GM23248 (cell line): ENCODE data around the gene ALDH16A1. TPM values are rescaled to one million over a fixed set of nuclear protein-coding genes. Genes with fewer than 3 reads are reported as not detected.

Experiments
- DNase-seq: peaks from one replicate; pipeline ENCODE4 v3.0.0-alpha.2; 2015
- H2AFZ ChIP-seq: fragments of 200-600 bp; sonication (generic); 2 replicates; pipeline ENCODE4 v1.6.1; 2016; ENCODE audit warnings: antibody characterized with exemption
- H3F3A ChIP-seq: fragments of 200-600 bp; sonication (generic); 2 replicates; pipeline ENCODE4 v1.6.1; 2016; ENCODE audit warnings: mild to moderate bottlenecking, antibody characterized with exemption, mixed run types; ENCODE audit not compliant: insufficient read depth
- H3K27ac ChIP-seq: fragments of 200-600 bp; sonication (generic); 2 replicates; pipeline ENCODE4 v1.5.1; 2016; ENCODE audit warnings: mild to moderate bottlenecking
- H3K27me3 ChIP-seq: fragments of 200-600 bp; sonication (generic); replicated peaks from 2 replicates; pipeline ENCODE4 v1.6.1; 2016; ENCODE audit warnings: mild to moderate bottlenecking; ENCODE audit not compliant: insufficient read depth
- H3K36me3 ChIP-seq: fragments of 200-600 bp; sonication (generic); 2 replicates; pipeline ENCODE4 v1.6.1; 2016; ENCODE audit warnings: low read depth, mild to moderate bottlenecking
- H3K4me1 ChIP-seq: fragments of 200-600 bp; sonication (generic); 2 replicates; pipeline ENCODE4 v1.6.1; 2016; ENCODE audit warnings: mild to moderate bottlenecking; ENCODE audit not compliant: insufficient read depth
- H3K4me2 ChIP-seq: fragments of 200-600 bp; sonication (generic); one replicate; pipeline ENCODE4 v1.6.1; 2016; ENCODE audit warnings: mild to moderate bottlenecking; ENCODE audit not compliant: unreplicated experiment
- H3K4me3 ChIP-seq: fragments of 200-600 bp; sonication (generic); 2 replicates; pipeline ENCODE4 v1.5.1; 2016; ENCODE audit warnings: mild to moderate bottlenecking
- H3K79me2 ChIP-seq: fragments of 200-600 bp; sonication (generic); 2 replicates; pipeline ENCODE4 v1.6.1; 2016; ENCODE audit warnings: mild to moderate bottlenecking; ENCODE audit not compliant: insufficient read depth
- H3K9ac ChIP-seq: fragments of 200-600 bp; sonication (generic); 2 replicates; pipeline ENCODE4 v1.6.1; 2016; ENCODE audit warnings: mild to moderate bottlenecking
- H3K9me2 ChIP-seq: fragments of 200-600 bp; sonication (generic); 2 replicates; pipeline ENCODE4 v1.6.1; 2016; ENCODE audit warnings: mixed run types, mild to moderate bottlenecking, moderate library complexity; ENCODE audit not compliant: insufficient read depth
- H3K9me3 ChIP-seq: fragments of 200-600 bp; sonication (generic); one replicate; pipeline ENCODE4 v1.6.1; 2017; ENCODE audit warnings: low read depth
- H4K20me1 ChIP-seq: fragments of 200-600 bp; sonication (generic); 2 replicates; pipeline ENCODE4 v1.6.0; 2016; ENCODE audit not compliant: insufficient read depth
- EZH2 ChIP-seq: fragments of 200-600 bp; sonication (generic); IDR thresholded peaks from 2 replicates; pipeline ENCODE4 v1.6.1; 2018; ENCODE audit warnings: antibody characterized with exemption, mild to moderate bottlenecking; ENCODE audit not compliant: insufficient read depth, poor library complexity, severe bottlenecking
- EZH2phosphoT487 ChIP-seq: fragments of 200-600 bp; sonication (generic); IDR thresholded peaks from 2 replicates; pipeline ENCODE4 v1.6.1; 2018; ENCODE audit warnings: antibody characterized with exemption, moderate library complexity, mild to moderate bottlenecking, low read depth; ENCODE audit not compliant: insufficient read depth
- WGBS, 2 experiments: methylation state at CpG; one replicate each; pipeline ENCODE4 v1.1.6; 2015 to 2017; ENCODE audit warnings: low lambda C conversion rate in 2 of 2, low coverage in 1 of 2; ENCODE audit errors: missing lambda C conversion rate in 2 of 2; 5-methylcytosine and 5-hydroxymethylcytosine counted together
- in situ Hi-C: fragments of 300-500 bp; cut with MboI; formaldehyde crosslinking; loops from 2 replicates; pipeline ENCODE4 v1.15.0; 2020
- polyA plus RNA-seq: library from polyadenylated mRNA; unstranded; fragments of >200 nt; fragmentation: Nextera tagmentation; extraction: Ambion mirVana; gene quantifications from 2 replicates; pipeline ENCODE4 v1.2.1, GENCODE V29; 2016
- total RNA-seq: library from RNA; depleted of rRNA; stranded (reverse); fragments of >200 nt; shearing (Covaris generic); gene quantifications from 2 replicates; pipeline ENCODE4 v1.2.3, GENCODE V29; 2014

The ALDH16A1 gene
- total and polyA plus RNA-seq, 2 experiments from 2014 or later: 9.4 to 30.4 TPM

- in situ Hi-C loops: no loop called here
- Histone ChIP-seq H3K27me3 (peaks cover 41% of the 10 kb centered on the region), H3K9me3 (no peaks in the 10 kb centered on the region), H3K36me3 (no peaks in the 10 kb centered on the region), H3K4me1 (0 out of 2 replicates have a peak, but pooled peaks cover 5% of the 10 kb centered on the region), H3F3A (no peaks in the 10 kb centered on the region), H3K9ac (no peak overlapping the region), H3K9me2 (no peaks in the 10 kb centered on the region), H3K27ac (no peak overlapping the region), H3K4me2 (no peak overlapping the region), H3K79me2 (no peaks in the 10 kb centered on the region), H4K20me1 (no peaks in the 10 kb centered on the region), H3K4me3 (no peak overlapping the region), H2AFZ (no peak overlapping the region)
- 47 to 56% methylated on average over 5 of the region's 5 CpGs for WGBS, 2 experiments
- no peak for TF ChIP-seq EZH2
- TF ChIP-seq EZH2phosphoT487: no peak
- DNase-seq: no peak
Observed at GRCh38 chr19:49418511-49418910, 34.5 kb upstream of the ALDH16A1 start.

DNA sequence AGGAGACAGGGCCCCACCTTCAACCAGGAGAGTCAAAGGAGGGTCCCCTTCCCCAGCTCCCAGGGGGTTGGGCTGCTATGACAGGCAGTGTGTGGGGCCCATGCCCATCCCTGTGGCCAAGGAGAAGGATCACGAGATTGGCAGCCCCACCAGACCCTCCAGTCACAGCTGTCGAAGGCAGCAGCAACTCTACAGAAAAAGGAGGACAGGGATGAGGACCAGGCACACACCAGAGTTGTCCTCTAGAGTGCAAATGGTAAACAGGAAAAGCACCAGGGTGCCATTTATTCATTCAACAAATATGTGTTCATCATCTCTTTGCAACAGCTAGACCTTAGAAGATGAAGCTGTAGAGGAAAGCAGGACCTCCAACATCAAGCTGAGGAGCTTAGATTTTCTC lies 33.9 kb upstream of the ALDH16A1 start:
- Histone ChIP-seq H4K20me1 (no peaks in the 10 kb centered on the region), H3K27ac (no peak overlapping the region), H3K4me2 (no peak overlapping the region), H3K4me1 (0 out of 2 replicates have a peak, but pooled peaks cover 5% of the 10 kb centered on the region), H3F3A (no peaks in the 10 kb centered on the region), H3K9ac (no peak overlapping the region), H2AFZ (no peak overlapping the region), H3K27me3 (peaks cover 46% of the 10 kb centered on the region), H3K9me3 (no peaks in the 10 kb centered on the region), H3K79me2 (no peaks in the 10 kb centered on the region), H3K36me3 (no peaks in the 10 kb centered on the region), H3K4me3 (no peak overlapping the region), H3K9me2 (no peaks in the 10 kb centered on the region)
- 25 to 32% methylated on average over 2 of the region's 2 CpGs for WGBS, 2 experiments
- DNase-seq: no peak
- TF ChIP-seq EZH2 (no peak), EZH2phosphoT487 (no peak)
- in situ Hi-C loops: no loop called here

DNA sequence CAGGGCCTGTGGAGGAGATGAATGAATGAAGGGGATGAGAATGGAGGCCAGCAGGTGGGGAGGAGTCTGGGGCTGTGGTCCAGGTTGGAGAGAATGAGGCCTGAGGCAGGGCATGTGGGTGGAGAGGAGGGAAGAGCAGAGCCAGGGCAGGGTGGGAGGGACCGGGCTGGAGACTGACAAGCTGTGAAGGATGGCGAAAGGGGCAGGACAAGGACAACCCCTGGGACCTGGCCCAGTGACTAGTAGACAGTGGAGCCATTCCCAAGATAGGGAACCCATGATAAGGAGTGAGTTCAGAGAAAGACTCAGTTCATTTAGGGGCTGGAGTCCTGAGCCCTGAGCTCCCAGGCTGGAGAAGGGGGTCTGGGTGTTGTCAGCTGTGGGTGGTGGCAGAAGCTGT lies 32.8 kb upstream of the ALDH16A1 start:
- no peak overlapping the region for H2AFZ ChIP-seq
- 35% methylated on average over 2 of the region's 2 CpGs; no CpG with 5 or more reads in 1 of the 2 experiments for WGBS, 2 experiments

DNA sequence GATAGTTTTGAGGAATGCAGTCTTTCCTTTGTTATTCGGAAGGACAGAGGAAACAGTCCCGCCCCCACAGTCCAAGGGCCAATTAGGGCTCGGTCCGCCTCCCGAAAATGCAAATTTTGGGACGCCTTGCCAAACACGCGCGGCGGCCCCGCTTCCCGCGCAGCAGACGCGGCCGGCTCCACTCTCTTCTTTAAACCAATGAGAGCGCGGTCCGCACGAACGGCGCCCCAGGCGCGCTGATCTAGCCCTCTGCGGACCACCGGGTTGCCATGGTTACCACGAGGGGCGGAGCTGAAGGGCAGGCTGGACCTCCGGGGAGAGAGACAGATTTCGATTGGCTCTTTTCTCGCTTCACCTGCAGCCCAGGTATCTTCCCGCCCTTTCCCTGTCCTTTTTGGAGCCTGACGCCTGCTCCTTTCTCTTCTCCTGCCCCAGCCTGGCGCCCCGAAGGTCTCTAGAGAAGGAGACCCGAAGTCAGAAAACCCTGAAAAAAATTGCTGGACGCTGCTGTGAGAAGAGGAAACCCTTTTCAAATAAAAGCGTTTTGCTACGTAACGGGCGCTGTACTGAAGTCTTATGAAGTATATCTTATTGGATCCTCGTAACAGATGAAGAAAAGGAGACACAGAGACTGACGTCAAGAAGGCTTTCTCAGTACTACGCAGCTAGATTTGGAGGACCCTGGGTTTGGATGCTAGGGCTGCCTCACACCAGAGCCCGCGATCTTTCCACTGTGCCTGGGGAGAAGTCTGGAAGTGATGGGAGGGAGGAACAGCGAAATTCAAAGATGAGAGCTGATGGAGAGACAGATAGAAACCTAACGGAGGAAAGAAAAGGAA lies 31.8 kb upstream of the ALDH16A1 start:
- Histone ChIP-seq H3K9ac (no peak overlapping the region), H4K20me1 (no peaks in the 10 kb centered on the region), H3K27me3 (peaks cover 67% of the 10 kb centered on the region), H3K27ac (no peak overlapping the region), H2AFZ (no peak overlapping the region), H3F3A (no peaks in the 10 kb centered on the region), H3K4me3 (peak overlapping the region; percentile 46), H3K4me1 (0 out of 2 replicates have a peak, but pooled peaks cover 5% of the 10 kb centered on the region), H3K79me2 (no peaks in the 10 kb centered on the region), H3K36me3 (no peaks in the 10 kb centered on the region), H3K4me2 (peak overlapping the region; percentile 35), H3K9me3 (no peaks in the 10 kb centered on the region), H3K9me2 (no peaks in the 10 kb centered on the region)
- TF ChIP-seq EZH2phosphoT487 (0 out of 2 replicates have a peak, but pooled peaks have one; percentile 57), EZH2 (peak; percentile 53)
- 6 to 8% methylated on average over 47 to 48 of the region's 48 CpGs for WGBS, 2 experiments
- DNase-seq: peak; percentile 80
- in situ Hi-C loops: no loop called here

More for the DNA sequence above, 32.8 kb upstream of the ALDH16A1 start:
- in situ Hi-C loops: no loop called here
- Histone ChIP-seq H3F3A (no peaks in the 10 kb centered on the region), H3K36me3 (no peaks in the 10 kb centered on the region), H3K9me3 (no peaks in the 10 kb centered on the region), H3K9me2 (no peaks in the 10 kb centered on the region), H3K79me2 (no peaks in the 10 kb centered on the region), H3K4me3 (no peak overlapping the region), H3K27ac (no peak overlapping the region), H3K4me1 (0 out of 2 replicates have a peak, but pooled peaks cover 5% of the 10 kb centered on the region), H3K4me2 (no peak overlapping the region), H4K20me1 (no peaks in the 10 kb centered on the region), H3K27me3 (peaks cover 57% of the 10 kb centered on the region), H3K9ac (no peak overlapping the region)
- DNase-seq: no peak
- TF ChIP-seq EZH2 (no peak), EZH2phosphoT487 (no peak)
